AG09309 (cell line): ENCODE measurements around the gene NRG3.

ENCODE experiments used
- DNase-seq: peaks from one replicate; pipeline ENCODE4 v3.0.0-alpha.2; 2010; ENCODE audit warnings: low read depth
- H3K4me3 ChIP-seq: 2 replicates; pipeline ENCODE4 v1.5.1; 2011; ENCODE audit warnings: mild to moderate bottlenecking, low read depth, low read length, moderate library complexity; ENCODE audit not compliant: control insufficient read depth
- TF ChIP-seq, protein P1 (sequence below): IDR thresholded peaks from 2 replicates; pipeline ENCODE4 v1.5.1; 2011; ENCODE audit warnings: mild to moderate bottlenecking, low read depth, low read length, inconsistent platforms; ENCODE audit not compliant: insufficient read depth, control insufficient read depth; ENCODE audit errors: missing control alignments

NRG3 gene

DNA sequence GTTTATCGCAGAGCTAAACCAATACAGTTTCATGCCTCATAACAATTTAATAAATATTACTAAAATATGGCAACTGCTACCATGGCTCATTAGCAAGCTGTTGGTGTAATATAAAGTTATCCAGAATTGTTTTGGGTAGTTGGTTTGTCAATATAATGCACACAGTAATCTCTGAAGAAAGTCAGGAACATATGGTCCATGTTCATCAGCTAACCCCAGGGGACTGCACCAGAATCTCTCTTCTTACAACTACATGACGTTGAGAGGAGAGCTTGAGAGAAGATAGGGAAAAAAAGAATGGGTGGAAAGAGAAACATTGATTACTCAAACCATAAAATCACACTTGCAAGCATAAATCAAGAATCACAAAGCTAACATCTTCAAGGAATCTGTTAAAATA, 333.7 kb downstream of the NRG3 start:
- no peak for DNase-seq
- no peak overlapping the region for H3K4me3 ChIP-seq
- TF ChIP-seq, protein P1, sequence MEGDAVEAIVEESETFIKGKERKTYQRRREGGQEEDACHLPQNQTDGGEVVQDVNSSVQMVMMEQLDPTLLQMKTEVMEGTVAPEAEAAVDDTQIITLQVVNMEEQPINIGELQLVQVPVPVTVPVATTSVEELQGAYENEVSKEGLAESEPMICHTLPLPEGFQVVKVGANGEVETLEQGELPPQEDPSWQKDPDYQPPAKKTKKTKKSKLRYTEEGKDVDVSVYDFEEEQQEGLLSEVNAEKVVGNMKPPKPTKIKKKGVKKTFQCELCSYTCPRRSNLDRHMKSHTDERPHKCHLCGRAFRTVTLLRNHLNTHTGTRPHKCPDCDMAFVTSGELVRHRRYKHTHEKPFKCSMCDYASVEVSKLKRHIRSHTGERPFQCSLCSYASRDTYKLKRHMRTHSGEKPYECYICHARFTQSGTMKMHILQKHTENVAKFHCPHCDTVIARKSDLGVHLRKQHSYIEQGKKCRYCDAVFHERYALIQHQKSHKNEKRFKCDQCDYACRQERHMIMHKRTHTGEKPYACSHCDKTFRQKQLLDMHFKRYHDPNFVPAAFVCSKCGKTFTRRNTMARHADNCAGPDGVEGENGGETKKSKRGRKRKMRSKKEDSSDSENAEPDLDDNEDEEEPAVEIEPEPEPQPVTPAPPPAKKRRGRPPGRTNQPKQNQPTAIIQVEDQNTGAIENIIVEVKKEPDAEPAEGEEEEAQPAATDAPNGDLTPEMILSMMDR = no peak

- TF ChIP-seq, protein P1 = no peak
- H3K4me3 ChIP-seq = no peak overlapping the region
- no peak for DNase-seq
Observed at GRCh38 chr10:82210331-82210730, 335.3 kb downstream of the NRG3 start.

DNA sequence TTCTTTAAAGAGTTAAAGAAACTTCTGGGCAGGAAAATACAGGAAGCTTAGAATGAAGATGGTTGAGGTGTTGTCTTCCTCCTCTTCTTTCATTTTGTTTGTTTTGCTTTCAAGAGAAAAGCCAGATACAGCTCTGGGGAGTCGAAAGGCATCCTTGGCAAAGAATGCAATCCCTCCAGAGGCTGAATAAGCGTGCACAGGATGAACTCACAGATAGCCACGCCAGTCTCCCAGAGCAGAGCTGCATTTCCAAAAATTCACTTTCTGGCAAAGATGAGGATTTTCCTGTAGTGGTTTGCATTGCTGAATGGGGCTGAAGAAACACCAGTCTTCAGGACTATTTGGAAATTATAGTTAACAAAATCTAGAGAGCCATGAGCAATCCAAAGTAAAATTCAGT, 336.4 kb downstream of the NRG3 start:
- H3K4me3 ChIP-seq = no peak overlapping the region
- DNase-seq = no peak
- TF ChIP-seq, protein P1 = no peak

- no peak overlapping the region for H3K4me3 ChIP-seq
- TF ChIP-seq, protein P1 = no peak
- no peak for DNase-seq
Observed at GRCh38 chr10:82212753-82213152, 337.8 kb downstream of the NRG3 start.

GRCh38 chr10:82213784-82214183, 338.8 kb downstream of the NRG3 start:
- no peak for DNase-seq
- no peak overlapping the region for H3K4me3 ChIP-seq
- TF ChIP-seq, protein P1 = no peak

DNA sequence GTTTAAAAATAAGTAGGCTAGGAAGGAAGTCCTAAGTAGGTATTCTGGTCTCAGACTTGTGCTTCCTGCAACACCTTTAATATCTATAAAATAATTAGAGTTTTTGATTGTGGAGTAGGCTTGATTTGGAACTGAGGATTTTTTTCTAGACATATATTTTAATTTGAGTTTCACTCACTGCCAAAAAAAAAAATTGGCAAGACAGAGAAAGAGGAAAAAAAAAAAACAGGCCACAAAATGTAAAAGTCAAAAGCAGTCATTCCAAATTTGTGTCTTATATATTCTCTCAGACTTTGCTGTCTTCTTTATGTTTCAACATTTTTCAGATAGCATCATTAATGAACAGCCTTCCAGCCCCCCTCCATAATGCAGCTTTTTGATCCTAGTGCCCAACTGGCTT, 346.1 kb downstream of the NRG3 start:
- TF ChIP-seq, protein P1 = no peak
- no peak for DNase-seq
- no peak overlapping the region for H3K4me3 ChIP-seq

DNA sequence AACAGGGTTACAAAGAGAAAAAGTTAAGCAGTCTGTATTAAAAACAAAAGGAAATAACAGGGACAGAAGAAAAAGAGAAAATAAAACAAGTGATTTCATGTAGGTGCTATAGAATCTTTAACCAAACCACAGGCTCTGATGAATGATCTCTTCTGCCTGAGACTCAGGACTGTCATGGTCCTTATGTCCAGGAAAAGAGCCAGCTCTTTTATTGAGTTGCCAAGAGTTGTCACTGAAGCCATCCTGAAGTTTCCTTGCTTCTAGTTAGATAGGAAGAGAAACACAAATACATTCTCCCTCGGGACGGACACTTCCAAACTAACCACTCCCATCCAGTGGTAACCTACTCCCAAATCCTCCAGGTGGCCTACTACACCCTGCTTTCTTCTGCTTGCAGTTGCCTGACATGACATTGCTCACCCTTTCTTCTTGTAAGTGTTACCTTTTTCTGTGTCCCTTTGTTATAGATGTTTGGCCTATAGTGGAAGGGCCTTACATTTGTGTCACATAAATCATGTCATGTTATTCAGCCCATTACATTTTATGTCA, 346.7 kb downstream of the NRG3 start:
- H3K4me3 ChIP-seq = no peak overlapping the region
- no peak for DNase-seq
- TF ChIP-seq, protein P1 = no peak
